HG02970 (cell line): ENCODE data around the gene PLA2R1.

ENCODE experiments used
- ATAC-seq: cut with Tn5 transposase; IDR thresholded peaks from one replicate; pipeline ENCODE4 v1.9.1; 2021; ENCODE audit warnings: mild to moderate bottlenecking, moderate library complexity, moderate number of reproducible peaks; ENCODE audit not compliant: unreplicated experiment, low FRiP score

The PLA2R1 gene

GRCh38 chr2:160062292-160063005 is at the start of gene PLA2R1:
TSS of gene PLA2R1 (minus strand) at chr2:160062615. CDS start at chr2:160062403, 212 bp downstream.
- ATAC-seq, result no peak

- no peak for ATAC-seq
Measured at GRCh38 chr2:160110674-160111239, 48.3 kb upstream of the PLA2R1 start.

- peak; percentile 72 for ATAC-seq
Measured at GRCh38 chr2:160109939-160110673, 47.7 kb upstream of the PLA2R1 start.

GRCh38 chr2:160109243-160109642 is 46.8 kb upstream of the PLA2R1 start:
- ATAC-seq, result no peak

GRCh38 chr2:160108646-160109045 is 46.2 kb upstream of the PLA2R1 start:
- ATAC-seq, result no peak

- no peak for ATAC-seq
Measured at GRCh38 chr2:160105366-160105765, 43.0 kb upstream of the PLA2R1 start.

- ATAC-seq, result no peak
Measured at GRCh38 chr2:160104115-160104514, 41.7 kb upstream of the PLA2R1 start.

GRCh38 chr2:160097326-160097725 is 34.9 kb upstream of the PLA2R1 start:
- no peak for ATAC-seq

GRCh38 chr2:160096409-160096808 is 34.0 kb upstream of the PLA2R1 start:
- no peak for ATAC-seq

- ATAC-seq, result no peak
Measured at GRCh38 chr2:160092445-160092844, 30.0 kb upstream of the PLA2R1 start.

- ATAC-seq, result no peak
Measured at GRCh38 chr2:160091381-160091780, 29.0 kb upstream of the PLA2R1 start.

- no peak for ATAC-seq
Measured at GRCh38 chr2:160087854-160088745, 25.7 kb upstream of the PLA2R1 start.

GRCh38 chr2:160085662-160086061 is 23.2 kb upstream of the PLA2R1 start:
- ATAC-seq, result no peak

GRCh38 chr2:160077912-160078810 is 15.7 kb upstream of the PLA2R1 start:
- ATAC-seq, result no peak

GRCh38 chr2:160076914-160077313 is 14.5 kb upstream of the PLA2R1 start:
- ATAC-seq, result no peak

- ATAC-seq, result no peak
Measured at GRCh38 chr2:160076241-160076640, 13.8 kb upstream of the PLA2R1 start.

GRCh38 chr2:160075171-160075570 is 12.8 kb upstream of the PLA2R1 start:
- ATAC-seq, result no peak

GRCh38 chr2:160073284-160073888 is 11.0 kb upstream of the PLA2R1 start:
- ATAC-seq, result no peak

- ATAC-seq, result no peak
Measured at GRCh38 chr2:160068906-160069305, 6.5 kb upstream of the PLA2R1 start.
